ENCODE measurements around the gene DLGAP5. TPM values are rescaled to one million over a fixed set of nuclear protein-coding genes. Genes with fewer than 3 reads are reported as not detected.
A peak's percentile ranks its signal among the peaks of the same experiment; 100 is the strongest.

DLGAP5 gene
- not detected for total RNA-seq

- DNase-seq: peak; percentile 86
Observed at GRCh38 chr14:55191203-55192053, at the start of gene DLGAP5. DLGAP5 (minus strand) TSS chr14:55191585; CDS start chr14:55189179, 2,406 bp downstream.

GRCh38 chr14:55240526-55241178 is 49.3 kb upstream of the DLGAP5 start:
- DNase-seq: no peak

- DNase-seq: no peak
Observed at GRCh38 chr14:55239320-55239719, 47.9 kb upstream of the DLGAP5 start.

- DNase-seq: no peak
Observed at GRCh38 chr14:55238019-55238680, 46.8 kb upstream of the DLGAP5 start.

GRCh38 chr14:55233591-55233990 is 42.2 kb upstream of the DLGAP5 start:
- DNase-seq: no peak

- no peak for DNase-seq
Observed at GRCh38 chr14:55228261-55228660, 36.9 kb upstream of the DLGAP5 start.

- no peak for DNase-seq
Observed at GRCh38 chr14:55223364-55223763, 32.0 kb upstream of the DLGAP5 start.

GRCh38 chr14:55221968-55222367 is 30.6 kb upstream of the DLGAP5 start:
- no peak for DNase-seq

- no peak for DNase-seq
Observed at GRCh38 chr14:55221186-55221585, 29.8 kb upstream of the DLGAP5 start.

GRCh38 chr14:55220230-55220629 is 28.8 kb upstream of the DLGAP5 start:
- no peak for DNase-seq

GRCh38 chr14:55212634-55213033 is 21.2 kb upstream of the DLGAP5 start:
- no peak for DNase-seq

- no peak for DNase-seq
Observed at GRCh38 chr14:55207832-55208231, 16.4 kb upstream of the DLGAP5 start.

- no peak for DNase-seq
Observed at GRCh38 chr14:55206175-55206693, 14.8 kb upstream of the DLGAP5 start.

- no peak for DNase-seq
Observed at GRCh38 chr14:55201219-55202101, 10.1 kb upstream of the DLGAP5 start.

- no peak for DNase-seq
Observed at GRCh38 chr14:55200651-55201050, 9.3 kb upstream of the DLGAP5 start.

GRCh38 chr14:55198749-55199148 is 7.4 kb upstream of the DLGAP5 start:
- no peak for DNase-seq

- DNase-seq: no peak
Observed at GRCh38 chr14:55194656-55195355, 3.4 kb upstream of the DLGAP5 start.

GRCh38 chr14:55192054-55192621 is 753 bp upstream of the DLGAP5 start:
- no peak for DNase-seq

- DNase-seq: no peak
Observed at GRCh38 chr14:55190906-55191202, 531 bp downstream of the DLGAP5 start.

GRCh38 chr14:55188686-55189295 is 2.6 kb downstream of the DLGAP5 start:
- DNase-seq: no peak

- DNase-seq: no peak
Observed at GRCh38 chr14:55180434-55180833, 11.0 kb downstream of the DLGAP5 start.
